Memory B cell (primary cell): ENCODE results near the gene MOSPD2.

Experiments
- ATAC-seq: fragments of 150-1000 bp; cut with Tn5 transposase; 2 replicates; pipeline ENCODE4 v1.10.0; 2021; ENCODE audit warnings: low read depth, mild to moderate bottlenecking, moderate library complexity
- DNase-seq, 2 donors: peaks; one replicate each; pipeline ENCODE4 v3.0.0; 2022; ENCODE audit warnings: low spot score in 2 of 2
- H3K27ac Mint-ChIP-seq: one replicate; pipeline ENCODE4 v1.8.0; 2022; ENCODE audit warnings: mild to moderate bottlenecking, moderate library complexity, mixed read lengths
- H3K27me3 Mint-ChIP-seq: one replicate; pipeline ENCODE4 v1.8.0; 2022; ENCODE audit warnings: mixed read lengths
- H3K36me3 Mint-ChIP-seq: one replicate; pipeline ENCODE4 v1.8.0; 2022; ENCODE audit warnings: mild to moderate bottlenecking, mixed read lengths
- H3K4me1 Mint-ChIP-seq: one replicate; pipeline ENCODE4 v1.8.0; 2022; ENCODE audit warnings: mixed read lengths
- H3K4me3 Mint-ChIP-seq: one replicate; pipeline ENCODE4 v1.8.0; 2022; ENCODE audit warnings: mild to moderate bottlenecking, moderate library complexity, mixed read lengths
- H3K9me3 Mint-ChIP-seq: one replicate; pipeline ENCODE4 v1.8.0; 2022; ENCODE audit warnings: mixed read lengths

The MOSPD2 gene

DNA sequence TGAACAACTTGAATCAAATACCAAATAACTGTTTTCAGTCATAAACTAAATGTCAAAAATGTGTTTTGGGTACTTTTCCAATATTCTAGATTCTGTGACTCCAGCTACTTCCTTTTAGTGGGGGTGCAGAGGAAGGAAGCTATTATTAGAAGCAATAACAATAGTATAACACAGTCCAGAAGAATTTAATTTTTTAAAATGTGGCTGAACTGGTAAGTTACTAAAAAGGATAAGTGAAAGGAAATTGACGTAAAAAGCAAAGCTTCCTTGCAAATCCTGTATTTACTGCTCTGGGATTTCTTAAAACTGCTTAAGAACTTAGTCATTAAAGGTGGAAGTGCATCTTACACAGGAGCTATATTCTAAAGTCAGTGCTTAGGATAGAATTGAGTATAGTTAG, 53.2 kb downstream of the MOSPD2 start:
- ATAC-seq = no peak
- H3K9me3 Mint-ChIP-seq = no peaks in the 10 kb centered on the region
- H3K36me3 Mint-ChIP-seq = peaks cover 3% of the 10 kb centered on the region
- peaks cover 6% of the 10 kb centered on the region for H3K4me1 Mint-ChIP-seq
- H3K27me3 Mint-ChIP-seq = no peaks in the 10 kb centered on the region
- H3K4me3 Mint-ChIP-seq = no peak overlapping the region
- H3K27ac Mint-ChIP-seq = no peak overlapping the region
- DNase-seq = no peak

DNA sequence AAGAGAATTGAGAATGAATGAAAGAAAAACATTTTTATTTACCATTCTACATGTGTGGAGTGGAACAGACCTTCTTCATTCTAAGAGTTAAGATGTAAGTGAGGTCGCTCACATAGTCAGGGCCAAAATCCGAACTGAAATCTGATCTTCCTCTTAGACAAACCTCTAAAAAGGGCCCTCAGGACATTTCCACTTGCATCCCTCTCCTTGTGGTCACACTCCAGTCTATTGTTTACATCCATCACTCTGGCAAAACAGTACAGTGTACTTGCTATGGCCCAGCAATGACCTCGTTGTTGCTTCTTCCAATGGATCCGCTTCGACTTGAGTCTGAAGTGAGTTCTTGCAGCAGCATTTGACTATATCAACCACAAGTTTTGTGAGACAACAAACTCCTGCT, 54.2 kb downstream of the MOSPD2 start:
- peaks cover 2% of the 10 kb centered on the region for H3K36me3 Mint-ChIP-seq
- H3K27me3 Mint-ChIP-seq = no peaks in the 10 kb centered on the region
- peaks cover 6% of the 10 kb centered on the region for H3K4me1 Mint-ChIP-seq
- H3K4me3 Mint-ChIP-seq = no peak overlapping the region
- DNase-seq = no peak
- ATAC-seq = no peak
- H3K27ac Mint-ChIP-seq = no peak overlapping the region
- no peaks in the 10 kb centered on the region for H3K9me3 Mint-ChIP-seq

DNA sequence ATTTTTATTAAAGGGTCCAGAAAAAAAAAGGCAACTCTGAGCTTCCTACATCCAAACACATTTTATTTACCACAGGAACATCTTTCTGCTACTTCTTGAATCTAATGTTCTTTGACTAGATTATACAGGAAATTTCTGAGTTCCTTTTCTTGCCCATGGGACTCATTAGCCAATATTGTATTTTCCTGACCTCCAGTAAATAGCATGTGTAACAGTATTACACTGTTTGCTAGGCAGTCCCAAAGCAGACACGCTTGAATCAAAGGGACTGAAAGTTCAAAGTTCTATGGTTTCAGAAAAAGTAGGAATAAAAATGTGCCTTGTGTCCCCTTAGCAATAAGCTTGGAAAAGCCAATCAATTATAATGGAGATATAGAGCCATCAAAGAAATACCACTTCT, 57.4 kb downstream of the MOSPD2 start:
- no peak overlapping the region for H3K27ac Mint-ChIP-seq
- no peak for ATAC-seq
- no peaks in the 10 kb centered on the region for H3K27me3 Mint-ChIP-seq
- H3K36me3 Mint-ChIP-seq = no peaks in the 10 kb centered on the region
- no peak for DNase-seq
- H3K4me1 Mint-ChIP-seq = no peaks in the 10 kb centered on the region
- no peak overlapping the region for H3K4me3 Mint-ChIP-seq
- H3K9me3 Mint-ChIP-seq = no peaks in the 10 kb centered on the region

DNA sequence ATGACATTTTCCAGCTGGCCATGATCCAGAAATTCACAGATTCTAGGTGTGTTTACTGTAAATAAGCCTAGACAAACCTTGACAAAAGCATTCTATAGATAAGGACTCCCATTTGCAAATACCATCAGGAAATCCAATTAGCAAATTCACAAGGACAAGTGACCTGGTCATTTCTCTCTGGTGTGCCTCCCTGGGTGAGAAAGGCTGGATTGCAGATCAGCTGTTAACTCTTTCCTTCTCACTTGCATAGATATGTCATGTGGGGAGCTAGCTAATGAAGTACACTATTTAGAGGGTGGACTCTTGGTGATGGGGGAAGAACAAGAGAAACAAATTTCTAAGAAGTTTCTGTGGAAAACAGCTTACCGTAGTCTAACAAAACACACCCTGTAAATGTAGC, 58.9 kb downstream of the MOSPD2 start:
- Mint-ChIP-seq H3K4me1 (no peaks in the 10 kb centered on the region), H3K27me3 (no peaks in the 10 kb centered on the region), H3K4me3 (no peak overlapping the region), H3K36me3 (no peaks in the 10 kb centered on the region), H3K9me3 (no peaks in the 10 kb centered on the region), H3K27ac (no peak overlapping the region)
- DNase-seq = no peak
- no peak for ATAC-seq

DNA sequence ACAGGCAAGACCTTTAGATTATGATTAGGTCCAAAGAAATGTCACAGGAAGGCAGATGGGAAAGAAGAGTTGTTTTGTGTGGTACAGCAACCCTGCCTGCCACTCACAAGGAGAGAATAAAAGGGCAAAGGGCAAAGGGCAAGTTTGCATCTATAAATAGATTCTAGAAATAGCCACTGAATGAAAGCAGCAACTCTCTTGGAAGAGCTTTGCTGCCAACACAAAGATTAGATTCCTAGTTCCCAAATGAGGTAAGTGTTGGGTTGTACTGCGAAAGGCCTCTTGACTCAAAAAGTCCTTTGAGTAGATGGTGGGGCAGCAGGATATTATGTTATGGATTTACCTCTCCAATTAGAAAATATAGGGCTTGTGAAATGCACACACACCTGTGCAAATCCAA, 61.2 kb downstream of the MOSPD2 start:
- Mint-ChIP-seq H3K27ac (no peak overlapping the region), H3K9me3 (no peaks in the 10 kb centered on the region), H3K36me3 (no peaks in the 10 kb centered on the region), H3K4me3 (no peak overlapping the region), H3K4me1 (no peaks in the 10 kb centered on the region), H3K27me3 (no peaks in the 10 kb centered on the region)
- no peak for ATAC-seq
- DNase-seq = no peak

DNA sequence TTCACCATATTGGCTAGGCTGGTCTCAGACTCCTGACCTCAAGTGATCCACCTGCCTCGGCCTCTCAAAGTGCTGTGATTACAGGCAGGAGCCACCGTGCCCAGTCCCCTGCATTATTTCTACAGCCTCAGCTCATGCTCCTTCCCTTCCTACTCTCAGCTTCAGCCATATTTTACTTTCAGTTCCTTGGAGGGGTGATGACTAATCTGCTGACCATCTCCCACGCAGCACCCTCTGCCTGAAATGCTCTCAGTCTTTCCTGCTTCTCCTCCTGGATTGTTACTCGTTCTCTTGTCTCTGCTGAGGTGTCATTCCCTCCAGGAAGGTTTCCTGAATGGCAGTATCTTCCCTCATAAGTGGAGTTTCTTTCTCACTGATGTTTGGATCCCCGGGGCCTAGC, 63.3 kb downstream of the MOSPD2 start:
- Mint-ChIP-seq H3K4me1 (no peaks in the 10 kb centered on the region), H3K27ac (no peak overlapping the region), H3K4me3 (no peak overlapping the region), H3K36me3 (no peaks in the 10 kb centered on the region), H3K9me3 (no peaks in the 10 kb centered on the region), H3K27me3 (peaks cover 2% of the 10 kb centered on the region)
- no peak for ATAC-seq
- DNase-seq = no peak

DNA sequence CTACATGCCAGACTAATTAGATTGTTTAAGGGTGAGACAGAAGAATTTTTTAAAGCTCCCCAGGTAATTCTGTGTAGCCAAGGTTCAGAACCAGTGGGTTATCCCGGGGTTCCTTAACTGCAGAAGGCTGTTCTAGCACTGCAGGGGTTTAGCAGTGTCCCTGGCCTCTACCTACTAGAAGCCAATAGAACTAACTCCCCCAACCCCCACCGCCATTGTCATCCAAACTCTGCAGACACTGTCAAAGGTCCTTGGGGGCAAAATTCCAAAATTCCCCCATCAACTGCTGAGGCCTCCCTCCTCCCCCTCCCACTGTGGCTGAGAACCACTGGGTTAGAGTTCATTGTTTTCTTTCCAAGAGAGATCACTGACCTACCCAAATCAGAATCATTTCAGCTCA, 66.4 kb downstream of the MOSPD2 start:
- H3K9me3 Mint-ChIP-seq = no peaks in the 10 kb centered on the region
- H3K4me3 Mint-ChIP-seq = no peak overlapping the region
- peaks cover 2% of the 10 kb centered on the region for H3K27me3 Mint-ChIP-seq
- H3K4me1 Mint-ChIP-seq = no peaks in the 10 kb centered on the region
- DNase-seq (no peak), ATAC-seq (no peak)
- H3K27ac Mint-ChIP-seq = no peak overlapping the region
- no peaks in the 10 kb centered on the region for H3K36me3 Mint-ChIP-seq

DNA sequence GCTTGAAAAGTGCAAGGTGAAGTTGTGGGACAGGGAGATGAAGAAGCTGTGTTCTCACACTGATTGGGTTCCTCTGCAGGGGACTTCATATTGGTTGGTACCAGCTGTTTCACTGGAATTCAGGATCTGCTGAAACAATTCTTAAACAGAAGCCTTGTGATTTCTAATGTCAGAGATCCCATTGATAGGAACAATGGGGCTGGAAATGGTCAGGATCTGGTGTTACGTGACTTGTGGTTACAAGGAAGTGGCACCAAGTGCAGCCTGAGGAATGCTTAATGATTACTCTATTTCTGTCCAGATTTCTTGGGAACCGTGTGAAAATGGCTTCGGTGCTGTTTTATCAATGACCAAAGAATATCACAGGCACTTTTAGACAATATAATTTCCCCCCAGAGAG, 68.1 kb downstream of the MOSPD2 start:
- Mint-ChIP-seq H3K27me3 (peaks cover 2% of the 10 kb centered on the region), H3K36me3 (no peaks in the 10 kb centered on the region), H3K4me3 (no peak overlapping the region), H3K27ac (no peak overlapping the region), H3K9me3 (no peaks in the 10 kb centered on the region), H3K4me1 (no peaks in the 10 kb centered on the region)
- DNase-seq = no peak
- no peak for ATAC-seq

DNA sequence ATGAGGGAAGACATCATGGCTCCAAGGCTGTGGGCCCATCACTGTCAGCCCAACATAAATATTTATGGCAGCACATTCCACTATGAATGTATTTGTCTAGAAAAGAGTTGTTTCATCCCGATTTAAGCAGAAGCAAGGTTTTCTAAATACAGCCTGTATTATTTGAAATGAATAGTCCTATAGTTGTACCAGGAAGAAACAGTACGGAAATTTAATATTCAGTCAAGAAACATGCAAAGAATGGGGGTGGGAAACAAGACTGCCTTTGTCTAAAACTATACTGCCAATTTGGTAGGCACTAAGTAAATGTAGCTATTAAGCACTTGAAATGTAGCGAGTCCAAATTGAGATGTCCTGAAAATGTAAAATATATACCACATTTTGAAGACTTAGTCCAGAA, 69.1 kb downstream of the MOSPD2 start:
- Mint-ChIP-seq H3K27me3 (peaks cover 2% of the 10 kb centered on the region), H3K27ac (no peak overlapping the region), H3K4me3 (no peak overlapping the region), H3K36me3 (no peaks in the 10 kb centered on the region), H3K9me3 (no peaks in the 10 kb centered on the region), H3K4me1 (peaks cover 5% of the 10 kb centered on the region)
- no peak for DNase-seq
- ATAC-seq = no peak

DNA sequence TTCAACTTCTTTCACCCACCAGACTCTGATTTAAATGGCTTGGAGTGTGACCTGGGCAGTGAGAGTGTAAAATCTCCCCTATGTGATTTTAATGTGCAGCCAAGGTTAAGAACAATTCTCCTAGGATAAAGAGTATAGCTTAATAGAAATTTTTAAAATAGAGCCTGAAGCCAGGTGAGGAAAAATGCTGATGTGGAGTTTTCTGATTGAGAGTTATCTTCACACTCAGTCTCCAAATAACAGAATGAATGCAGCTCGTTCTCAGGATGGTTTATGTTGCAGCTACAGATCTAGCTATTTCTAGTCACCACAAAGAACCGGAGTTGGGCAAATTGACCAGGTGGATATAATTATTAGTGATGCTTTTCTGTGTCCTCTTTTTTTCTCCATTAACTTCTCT, 70.7 kb downstream of the MOSPD2 start:
- Mint-ChIP-seq H3K27me3 (peaks cover 2% of the 10 kb centered on the region), H3K27ac (no peak overlapping the region), H3K4me3 (no peak overlapping the region), H3K4me1 (peaks cover 5% of the 10 kb centered on the region), H3K36me3 (no peaks in the 10 kb centered on the region), H3K9me3 (no peaks in the 10 kb centered on the region)
- ATAC-seq (no peak), DNase-seq (no peak)

DNA sequence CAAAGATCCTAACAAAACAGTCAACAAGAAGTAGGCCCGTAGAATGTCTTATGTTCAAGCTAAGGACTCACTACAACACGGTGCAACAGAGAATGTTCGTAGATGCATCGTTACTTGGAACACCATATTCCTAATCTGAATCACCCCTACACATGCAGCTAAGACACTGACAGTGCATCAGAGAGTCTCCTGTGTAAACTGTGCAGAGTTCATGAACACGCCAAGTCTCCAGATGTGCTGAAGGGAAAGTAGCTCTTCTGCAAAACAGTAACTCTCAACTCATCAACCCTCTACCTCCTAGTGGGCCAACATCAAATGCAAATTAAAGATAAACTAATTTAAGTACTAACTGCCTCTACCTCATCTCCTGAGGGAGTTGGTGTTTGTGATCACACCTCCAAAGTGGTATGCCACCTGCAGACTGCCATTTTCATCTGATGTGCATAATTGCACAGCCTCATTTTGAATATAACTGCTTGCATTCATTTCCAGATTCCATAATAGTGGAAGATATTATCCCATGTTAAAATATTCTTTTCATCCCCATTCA, 73.5 kb downstream of the MOSPD2 start:
- H3K27ac Mint-ChIP-seq = no peak overlapping the region

DNA sequence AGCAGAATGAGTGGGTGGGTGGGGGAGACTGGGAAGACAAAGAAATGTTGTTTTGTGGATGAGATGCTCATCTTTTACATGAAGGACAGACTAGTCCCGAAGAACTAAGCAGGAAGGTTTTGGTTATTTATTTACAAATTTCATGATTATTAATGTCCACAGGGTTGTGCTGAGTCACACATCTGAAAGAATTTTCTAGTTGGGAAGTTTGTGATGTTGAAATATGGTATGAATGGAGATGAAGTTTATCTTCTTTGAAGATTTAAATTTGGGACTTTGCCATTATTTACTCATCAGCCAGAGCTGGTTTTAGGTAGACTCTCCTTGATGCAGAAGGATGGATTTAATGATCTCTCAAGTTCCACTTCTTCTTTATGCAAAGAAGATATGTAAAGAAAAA, 75.5 kb downstream of the MOSPD2 start:
- ATAC-seq (no peak), DNase-seq (no peak)
- no peaks in the 10 kb centered on the region for H3K9me3 Mint-ChIP-seq
- no peak overlapping the region for H3K4me3 Mint-ChIP-seq
- no peak overlapping the region for H3K27ac Mint-ChIP-seq
- peaks cover 5% of the 10 kb centered on the region for H3K4me1 Mint-ChIP-seq
- H3K27me3 Mint-ChIP-seq = no peaks in the 10 kb centered on the region
- H3K36me3 Mint-ChIP-seq = no peaks in the 10 kb centered on the region

More for the DNA sequence above, 73.5 kb downstream of the MOSPD2 start:
- Mint-ChIP-seq H3K27me3 (no peaks in the 10 kb centered on the region), H3K9me3 (no peaks in the 10 kb centered on the region), H3K4me3 (no peak overlapping the region), H3K4me1 (peaks cover 5% of the 10 kb centered on the region), H3K36me3 (no peaks in the 10 kb centered on the region)
- no peak for DNase-seq
- ATAC-seq = peak; percentile 22

DNA sequence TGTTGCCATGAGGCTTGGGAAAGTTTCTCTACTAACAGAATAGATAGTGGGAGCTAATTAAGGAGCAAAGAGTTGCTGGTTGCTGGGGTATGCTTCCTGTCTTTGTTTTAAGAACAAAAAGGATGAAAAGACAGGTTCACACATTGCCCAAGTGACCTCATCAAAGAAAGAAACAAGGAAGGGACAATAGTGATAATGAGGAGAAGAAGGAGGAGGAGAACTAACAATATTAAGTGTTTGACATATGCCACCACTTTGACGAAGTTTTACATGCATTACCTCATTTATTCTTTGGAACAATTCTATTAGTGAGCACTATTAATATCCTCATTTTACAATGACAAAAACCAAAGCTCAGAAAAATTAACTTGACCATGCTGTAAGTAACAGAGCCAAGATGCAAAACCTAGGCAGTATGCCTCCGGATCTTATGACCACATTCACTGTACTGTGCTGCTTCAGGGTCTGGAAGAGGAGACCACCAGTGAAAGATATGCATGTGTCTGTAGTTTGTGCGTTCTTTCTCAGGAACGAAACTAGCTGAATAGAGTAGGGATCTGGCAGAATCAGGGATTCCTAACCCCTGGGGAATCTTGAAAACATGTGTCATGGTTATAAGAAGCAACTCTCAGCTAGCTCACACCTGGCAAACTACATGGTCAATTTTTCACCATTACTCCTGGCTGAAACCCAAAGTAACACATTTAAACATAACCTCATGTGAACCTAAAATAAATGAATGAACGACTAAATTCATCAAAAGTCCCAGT, 83.8 kb downstream of the MOSPD2 start:
- ATAC-seq = no peak

DNA sequence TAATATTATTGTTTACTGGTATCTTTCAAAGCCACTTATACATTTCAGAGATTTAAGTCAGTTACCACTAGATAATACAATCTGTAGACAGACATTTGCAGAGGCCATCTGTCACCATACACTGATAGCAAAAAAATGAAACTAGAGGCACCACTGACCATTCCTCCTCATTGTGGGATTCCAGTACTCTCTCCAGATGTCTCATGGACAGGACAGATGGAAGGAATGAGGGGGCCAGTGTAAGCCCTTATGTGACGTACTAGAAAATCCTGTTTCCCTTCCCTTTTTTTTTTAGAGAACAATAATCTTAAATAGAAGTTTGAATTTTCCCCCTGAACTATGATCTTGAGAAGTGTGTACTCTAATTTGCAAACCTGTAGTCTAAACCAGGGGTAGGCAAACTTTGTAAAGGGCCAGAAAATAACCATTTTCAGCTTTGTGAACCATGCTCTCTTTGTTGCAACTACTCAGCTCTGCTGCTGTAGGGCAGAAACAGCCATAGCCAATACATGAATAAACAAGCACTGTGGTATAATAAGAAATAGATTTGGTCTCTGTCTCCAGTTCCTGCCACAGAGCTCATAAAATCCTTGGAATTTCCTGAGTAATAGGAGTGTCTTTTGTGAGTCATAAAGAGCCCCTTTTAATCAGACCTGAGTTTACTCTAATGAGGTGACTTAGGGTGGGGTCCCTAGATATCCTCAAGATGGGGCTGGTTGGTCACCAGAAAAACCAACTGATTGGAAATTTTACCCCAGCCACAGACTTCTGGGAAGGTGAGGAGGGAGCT, 90.4 kb downstream of the MOSPD2 start:
- H3K4me1 Mint-ChIP-seq = no peaks in the 10 kb centered on the region
- DNase-seq (no peak), ATAC-seq (no peak)

More for the DNA sequence above, 83.8 kb downstream of the MOSPD2 start:
- Mint-ChIP-seq H3K36me3 (no peaks in the 10 kb centered on the region), H3K4me3 (no peak overlapping the region), H3K27me3 (no peaks in the 10 kb centered on the region), H3K27ac (no peak overlapping the region), H3K4me1 (no peaks in the 10 kb centered on the region), H3K9me3 (no peaks in the 10 kb centered on the region)
- no peak for DNase-seq

More for the DNA sequence above, 90.4 kb downstream of the MOSPD2 start:
- Mint-ChIP-seq H3K4me3 (no peak overlapping the region), H3K27ac (no peak overlapping the region), H3K36me3 (no peaks in the 10 kb centered on the region), H3K9me3 (no peaks in the 10 kb centered on the region), H3K27me3 (peaks cover 2% of the 10 kb centered on the region)
